Smooth muscle cell (in vitro differentiated cells): ENCODE results near the gene ANKDD1B. TPM values are rescaled to one million over a fixed set of nuclear protein-coding genes. Genes with fewer than 3 reads are reported as not detected.

ENCODE experiments used
- DNase-seq: peaks from one replicate; lab custom pipeline; 2025; ENCODE audit not compliant: unreplicated experiment; lab: John Stamatoyannopoulos, UW
- H2AFZ ChIP-seq: fragments of 200-600 bp; sonication (generic); 2 replicates; pipeline ENCODE4 v1.6.0; 2016; ENCODE audit warnings: antibody characterized with exemption, low read depth, mild to moderate bottlenecking
- H3F3A ChIP-seq: fragments of 200-600 bp; sonication (generic); 2 replicates; pipeline ENCODE4 v1.6.0; 2017; ENCODE audit warnings: antibody characterized with exemption, low read depth
- H3K27ac ChIP-seq: fragments of 200-600 bp; sonication (generic); 2 replicates; pipeline ENCODE4 v1.5.1; 2016; ENCODE audit warnings: low read depth, mild to moderate bottlenecking
- H3K27me3 ChIP-seq: fragments of 200-600 bp; sonication (generic); 2 replicates; pipeline ENCODE4 v1.6.1; 2016; ENCODE audit warnings: low read depth, mild to moderate bottlenecking
- H3K36me3 ChIP-seq: fragments of 200-600 bp; sonication (generic); 2 replicates; pipeline ENCODE4 v1.5.1; 2016; ENCODE audit warnings: low read depth
- H3K4me1 ChIP-seq: fragments of 200-600 bp; sonication (generic); 2 replicates; pipeline ENCODE4 v1.5.1; 2016; ENCODE audit warnings: low read depth
- H3K4me2 ChIP-seq: fragments of 200-600 bp; sonication (generic); 2 replicates; pipeline ENCODE4 v1.6.0; 2016; ENCODE audit warnings: mild to moderate bottlenecking
- H3K4me3 ChIP-seq: fragments of 200-600 bp; sonication (generic); 2 replicates; pipeline ENCODE4 v1.5.1; 2016; ENCODE audit warnings: mild to moderate bottlenecking
- H3K79me2 ChIP-seq: fragments of 200-600 bp; sonication (generic); 2 replicates; pipeline ENCODE4 v1.6.0; 2016; ENCODE audit warnings: low read depth, mild to moderate bottlenecking
- H3K9ac ChIP-seq: fragments of 200-600 bp; sonication (generic); 2 replicates; pipeline ENCODE4 v1.6.0; 2016; ENCODE audit warnings: low read depth
- H3K9me3 ChIP-seq: fragments of 200-600 bp; sonication (generic); replicated peaks from 2 replicates; pipeline ENCODE4 v1.5.1; 2016; ENCODE audit warnings: low read depth
- H4K20me1 ChIP-seq: fragments of 200-600 bp; sonication (generic); 2 replicates; pipeline ENCODE4 v1.6.0; 2016; ENCODE audit warnings: low read depth
- CTCF ChIP-seq: fragments of 200-600 bp; sonication (generic); IDR thresholded peaks from 2 replicates; pipeline ENCODE4 v1.5.1; 2017; ENCODE audit warnings: borderline replicate concordance, mild to moderate bottlenecking, antibody characterized with exemption; ENCODE audit not compliant: insufficient read depth, poor library complexity, severe bottlenecking
- WGBS: methylation state at CpG from one replicate; pipeline ENCODE4 v1.1.7; 2016; ENCODE audit warnings: low lambda C conversion rate; 5-methylcytosine and 5-hydroxymethylcytosine counted together
- polyA plus RNA-seq: library from polyadenylated mRNA; unstranded; fragments of >200 nt; fragmentation: Nextera tagmentation; extraction: Ambion mirVana; gene quantifications from 2 replicates; pipeline ENCODE4 v1.2.1, GENCODE V29; 2016
- total RNA-seq: library from RNA; depleted of rRNA; stranded (reverse); fragments of >200 nt; gene quantifications from 2 replicates; pipeline ENCODE4 v1.2.3, GENCODE V29; 2014

ANKDD1B gene
- total and polyA plus RNA-seq, 2 experiments from 2014 or later, result 0.18 TPM; not detected in 1

GRCh38 chr5:75612901-75613300 lies 1.6 kb downstream of the ANKDD1B start:
- H2AFZ ChIP-seq, result no peak overlapping the region
- no peak for TF ChIP-seq CTCF
- no peaks in the 10 kb centered on the region for H3K27me3 ChIP-seq
- no peaks in the 10 kb centered on the region for H3K9me3 ChIP-seq
- H3K9ac ChIP-seq, result no peak overlapping the region
- H3F3A ChIP-seq, result peaks cover 14% of the 10 kb centered on the region
- H3K4me3 ChIP-seq, result no peak overlapping the region
- no peak for DNase-seq
- WGBS, result 97% methylated on average over 3 of the region's 3 CpGs
- no peak overlapping the region for H3K4me2 ChIP-seq
- no peaks in the 10 kb centered on the region for H4K20me1 ChIP-seq
- no peak overlapping the region for H3K27ac ChIP-seq
- no peaks in the 10 kb centered on the region for H3K79me2 ChIP-seq
- no peaks in the 10 kb centered on the region for H3K36me3 ChIP-seq
- H3K4me1 ChIP-seq, result peaks cover 16% of the 10 kb centered on the region

- no peaks in the 10 kb centered on the region for H3K36me3 ChIP-seq
- no peak overlapping the region for H3K4me2 ChIP-seq
- no peaks in the 10 kb centered on the region for H3K27me3 ChIP-seq
- H4K20me1 ChIP-seq, result no peaks in the 10 kb centered on the region
- no peak for TF ChIP-seq CTCF
- no peak for DNase-seq
- no peak overlapping the region for H3K9ac ChIP-seq
- peaks cover 16% of the 10 kb centered on the region for H3K4me1 ChIP-seq
- no peak overlapping the region for H3K4me3 ChIP-seq
- no peaks in the 10 kb centered on the region for H3K79me2 ChIP-seq
- H3K27ac ChIP-seq, result no peak overlapping the region
- no peaks in the 10 kb centered on the region for H3K9me3 ChIP-seq
- H2AFZ ChIP-seq, result no peak overlapping the region
- WGBS, result 92% methylated on average over 1 of the region's 1 CpG
- H3F3A ChIP-seq, result peaks cover 14% of the 10 kb centered on the region
These were observed 2.9 kb downstream of the ANKDD1B start for GRCh38 chr5:75614176-75614575.

- Histone ChIP-seq H3K27ac (peak overlapping the region; percentile 88), H3F3A (peaks cover 14% of the 10 kb centered on the region), H3K79me2 (no peaks in the 10 kb centered on the region), H3K4me3 (no peak overlapping the region), H3K4me2 (peak overlapping the region; percentile 69), H3K9me3 (no peaks in the 10 kb centered on the region), H3K9ac (peak overlapping the region; percentile 52), H3K27me3 (no peaks in the 10 kb centered on the region), H2AFZ (no peak overlapping the region), H4K20me1 (no peaks in the 10 kb centered on the region), H3K4me1 (peaks cover 16% of the 10 kb centered on the region), H3K36me3 (no peaks in the 10 kb centered on the region)
- no peak for TF ChIP-seq CTCF
- DNase-seq, result no peak
- 65% methylated on average over 4 of the region's 4 CpGs for WGBS
These were observed 5.2 kb downstream of the ANKDD1B start for GRCh38 chr5:75616371-75616881.

GRCh38 chr5:75616971-75617621 lies 5.8 kb downstream of the ANKDD1B start:
- Histone ChIP-seq H4K20me1 (no peaks in the 10 kb centered on the region), H3K36me3 (no peaks in the 10 kb centered on the region), H3K4me2 (peak overlapping the region; percentile 69), H3K4me3 (no peak overlapping the region), H3F3A (peaks cover 14% of the 10 kb centered on the region), H3K27me3 (no peaks in the 10 kb centered on the region), H3K9me3 (no peaks in the 10 kb centered on the region), H3K4me1 (peaks cover 16% of the 10 kb centered on the region), H3K9ac (peak overlapping the region; percentile 52), H3K79me2 (no peaks in the 10 kb centered on the region), H2AFZ (no peak overlapping the region), H3K27ac (peak overlapping the region; percentile 88)
- no peak for TF ChIP-seq CTCF
- WGBS, result 15% methylated on average over 7 of the region's 7 CpGs
- DNase-seq, result no peak
